ENCODE data around the gene FARP1. TPM values are rescaled to one million over a fixed set of nuclear protein-coding genes. Genes with fewer than 3 reads are reported as not detected.

The FARP1 gene
- total RNA-seq, 1 experiment from 2014 or later, result 2.6 TPM

GRCh38 chr13:98322091-98322718, 179.3 kb downstream of the FARP1 start:
- DNase-seq (ENCODE audit: extremely low read depth, low read depth), result no peak

DNA sequence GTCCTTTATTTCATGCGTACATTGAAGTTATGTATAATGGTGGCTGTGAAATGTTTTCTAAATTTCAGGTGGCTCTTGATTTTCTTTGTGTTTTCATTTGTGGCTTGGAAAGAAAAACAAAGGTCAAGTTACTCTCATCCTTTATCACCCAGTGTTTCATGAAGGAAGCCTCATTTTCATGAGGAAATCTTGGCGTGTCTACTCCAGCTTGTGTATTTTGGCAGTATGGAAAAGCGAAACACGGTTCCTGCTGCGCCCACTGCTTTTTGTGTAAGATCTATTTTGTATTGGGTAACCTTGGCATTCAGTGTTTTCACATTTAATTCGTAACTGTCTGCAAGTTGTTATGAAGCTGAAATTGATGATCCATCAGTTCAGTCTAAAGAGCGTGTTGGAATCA, 181.2 kb downstream of the FARP1 start:
- DNase-seq (ENCODE audit: extremely low read depth, low read depth), result no peak

DNA sequence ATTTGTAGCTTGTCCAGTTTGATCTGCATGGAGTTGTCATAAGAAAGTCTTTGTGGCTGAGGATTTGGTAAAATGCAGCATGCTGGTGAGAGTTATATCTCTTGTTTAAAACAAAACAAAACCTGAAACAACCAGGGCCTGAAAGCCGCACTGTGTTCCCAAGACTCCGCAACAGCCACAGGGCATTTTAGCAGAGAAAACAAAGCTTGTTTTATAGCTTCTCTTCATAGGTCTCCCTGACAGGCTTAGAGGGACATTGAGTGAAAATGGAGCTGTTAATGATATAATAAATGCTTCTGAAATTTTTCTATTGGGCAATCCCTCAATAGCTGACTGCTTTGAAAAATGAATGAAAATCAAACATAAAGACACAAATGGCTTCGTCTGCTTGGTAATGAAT, 182.8 kb downstream of the FARP1 start:
- no peak for DNase-seq (ENCODE audit: extremely low read depth, low read depth)

DNA sequence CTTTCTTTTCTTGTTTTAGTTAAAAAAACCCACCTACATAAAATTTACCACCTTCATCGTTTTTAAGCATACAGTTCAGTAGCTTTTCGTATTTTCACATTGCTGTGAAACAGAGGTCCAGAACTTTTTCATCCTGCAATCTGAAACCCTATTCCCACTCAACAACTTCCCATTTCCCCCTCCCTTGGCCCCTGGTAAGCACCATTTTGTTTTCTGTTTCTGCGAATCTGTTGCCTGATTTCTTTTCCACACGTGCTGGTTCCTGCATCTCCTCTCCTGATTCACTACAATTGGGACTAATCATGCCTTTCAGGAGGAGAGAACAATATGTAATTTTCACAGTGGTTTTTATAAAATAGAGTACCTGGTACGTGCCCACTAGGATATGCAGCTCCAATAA, 183.4 kb downstream of the FARP1 start:
- DNase-seq (ENCODE audit: extremely low read depth, low read depth), result no peak

DNA sequence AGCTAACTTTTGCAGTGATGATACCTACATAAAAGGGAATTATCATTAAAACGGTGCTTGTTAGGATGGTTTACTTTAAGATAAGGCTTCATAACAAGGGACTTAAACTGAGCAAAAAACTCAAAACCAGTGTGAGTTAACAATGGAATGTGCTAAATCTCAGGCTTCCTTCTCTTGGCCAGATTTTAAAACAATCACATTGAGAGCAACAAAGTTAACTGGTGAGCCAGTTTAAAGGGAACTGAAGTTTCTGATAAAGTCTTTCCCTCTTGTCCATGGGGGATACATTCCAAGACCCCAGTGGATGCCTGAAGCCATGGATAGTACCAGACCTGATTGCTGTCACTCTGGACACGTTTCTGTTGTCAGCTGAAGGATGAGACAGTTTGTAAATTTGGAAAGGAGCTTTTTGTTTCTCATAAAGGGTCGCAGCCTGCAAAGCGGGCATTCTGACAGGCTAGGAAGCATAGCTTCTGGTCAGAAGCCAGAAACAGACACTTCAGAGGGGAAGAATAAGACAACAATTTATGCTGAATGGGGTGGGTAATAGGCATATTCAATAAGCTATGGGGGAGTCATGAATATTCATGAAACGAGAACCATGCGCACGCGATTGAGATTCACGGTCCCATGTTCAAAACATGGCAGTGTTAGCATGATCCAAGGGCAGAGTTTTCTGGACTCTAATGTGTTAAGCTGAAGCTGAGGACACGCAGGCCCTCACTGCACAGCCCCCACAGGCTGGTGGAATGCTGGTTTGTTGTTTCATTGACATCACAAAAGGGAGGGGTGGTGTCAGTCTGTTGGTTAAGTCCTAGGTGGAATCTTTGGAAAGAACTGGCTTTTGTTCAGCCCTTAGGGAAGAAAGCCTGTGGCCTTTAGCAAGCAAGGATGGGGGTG, 184.7 kb downstream of the FARP1 start:
- DNase-seq (ENCODE audit: extremely low read depth, low read depth), result no peak

- no peak for DNase-seq (ENCODE audit: extremely low read depth, low read depth)
Observed at GRCh38 chr13:98328511-98328910, 185.6 kb downstream of the FARP1 start.

DNA sequence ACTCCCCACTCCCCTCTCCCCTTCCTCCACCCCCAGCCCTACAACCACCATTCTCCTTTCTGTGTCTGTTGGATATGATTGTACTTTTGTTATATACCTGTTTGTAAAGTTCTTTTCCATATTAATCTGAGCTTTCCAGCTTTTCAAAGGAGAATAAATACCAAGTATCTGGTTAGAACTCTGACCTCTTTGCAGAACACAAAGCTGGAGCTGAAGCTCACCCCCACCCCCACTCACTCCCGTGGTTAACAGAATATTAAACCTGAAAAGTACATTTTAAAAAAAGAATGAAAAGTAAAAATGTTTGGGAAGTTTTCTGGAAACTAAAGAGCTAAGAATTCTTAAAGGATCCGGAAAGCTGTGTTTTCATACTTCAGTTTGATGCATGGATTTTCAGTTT, 189.3 kb downstream of the FARP1 start:
- DNase-seq (ENCODE audit: extremely low read depth, low read depth), result no peak

GRCh38 chr13:98332691-98333090, 189.8 kb downstream of the FARP1 start:
- DNase-seq (ENCODE audit: extremely low read depth, low read depth), result no peak

- DNase-seq (ENCODE audit: extremely low read depth, low read depth), result no peak
Observed at GRCh38 chr13:98333486-98333885, 190.6 kb downstream of the FARP1 start.

DNA sequence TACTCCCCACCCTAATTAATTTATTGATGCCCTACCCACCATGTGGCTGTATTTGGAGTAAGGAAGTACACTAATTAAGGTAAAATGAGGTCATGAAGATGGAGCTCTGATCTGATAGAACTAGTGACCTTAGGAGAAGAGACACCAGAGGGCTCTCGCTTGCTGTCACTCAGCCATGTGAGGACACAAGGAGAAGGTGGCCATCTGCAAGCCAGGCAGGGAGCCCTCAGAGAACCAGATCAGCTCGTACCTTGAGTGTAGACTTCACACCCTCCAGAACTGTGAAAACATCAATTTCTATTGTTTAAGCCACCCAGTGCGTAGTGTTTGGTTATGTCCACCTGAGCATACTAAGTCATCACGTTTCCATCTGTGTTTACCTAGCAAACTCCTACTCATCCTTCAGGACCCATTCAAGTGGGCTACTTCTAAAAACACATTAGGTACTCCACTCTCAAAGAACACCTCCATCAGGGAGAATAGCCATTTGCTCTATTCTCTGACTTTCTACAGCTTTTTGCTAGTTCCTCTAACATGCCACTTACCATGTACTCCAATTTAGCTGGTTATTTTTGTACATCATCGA, 191.8 kb downstream of the FARP1 start:
- DNase-seq (ENCODE audit: extremely low read depth, low read depth), result no peak

DNA sequence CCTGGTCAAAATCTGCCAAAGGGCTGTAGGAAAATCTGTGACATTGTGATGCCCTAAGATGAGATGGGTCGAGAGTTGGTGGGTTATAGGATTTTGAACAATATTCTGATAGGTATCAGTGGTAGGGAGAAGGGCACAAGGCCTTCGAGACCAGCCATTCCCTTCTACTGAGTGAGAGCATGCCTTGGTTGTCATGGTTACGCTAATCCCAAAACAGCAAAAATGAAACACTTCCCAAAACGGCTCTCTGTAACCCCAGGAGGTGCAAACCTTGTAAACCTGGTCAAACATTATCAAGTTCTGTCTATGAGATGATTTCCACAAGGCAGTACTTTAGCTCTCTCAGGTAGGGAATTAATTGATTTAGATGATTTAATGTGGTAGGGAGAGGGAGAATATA, 192.8 kb downstream of the FARP1 start:
- DNase-seq (ENCODE audit: extremely low read depth, low read depth), result no peak

- no peak for DNase-seq (ENCODE audit: extremely low read depth, low read depth)
Observed at GRCh38 chr13:98338310-98338709, 195.4 kb downstream of the FARP1 start.

DNA sequence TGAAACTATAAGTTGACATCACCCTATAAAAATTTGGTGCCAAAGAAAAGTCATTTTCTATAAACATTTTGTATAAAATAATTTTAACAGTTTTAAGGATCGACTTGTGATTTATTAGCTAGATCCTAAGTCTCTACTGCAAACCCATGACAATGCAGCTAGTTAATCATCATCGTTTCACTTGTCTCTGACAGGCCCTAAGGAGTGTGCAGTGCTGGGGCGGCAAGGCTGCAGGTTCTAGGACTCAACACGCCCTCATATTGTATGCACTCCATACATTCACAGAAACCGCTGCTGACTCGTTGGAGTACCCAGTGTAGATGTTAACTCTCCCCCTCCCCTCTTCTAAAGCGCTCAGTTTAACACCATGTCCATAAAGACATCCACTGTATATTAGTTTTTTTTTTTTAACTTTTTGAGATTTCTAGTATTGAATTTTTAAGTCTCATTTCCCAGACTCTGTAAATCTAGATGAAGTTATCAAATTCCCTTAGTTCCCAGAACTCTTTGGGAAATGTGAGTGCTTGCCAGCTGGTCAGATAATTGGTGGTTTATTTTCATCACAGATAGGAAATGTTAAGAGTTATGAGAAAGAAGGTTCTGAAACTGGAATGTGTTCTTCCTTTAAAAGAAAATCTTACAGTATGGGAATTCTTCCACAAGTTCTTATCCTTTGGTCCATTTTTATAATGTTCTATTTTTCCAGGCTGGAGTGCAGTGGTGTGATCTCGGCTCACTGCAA, 197.0 kb downstream of the FARP1 start:
- DNase-seq (ENCODE audit: extremely low read depth, low read depth), result no peak

DNA sequence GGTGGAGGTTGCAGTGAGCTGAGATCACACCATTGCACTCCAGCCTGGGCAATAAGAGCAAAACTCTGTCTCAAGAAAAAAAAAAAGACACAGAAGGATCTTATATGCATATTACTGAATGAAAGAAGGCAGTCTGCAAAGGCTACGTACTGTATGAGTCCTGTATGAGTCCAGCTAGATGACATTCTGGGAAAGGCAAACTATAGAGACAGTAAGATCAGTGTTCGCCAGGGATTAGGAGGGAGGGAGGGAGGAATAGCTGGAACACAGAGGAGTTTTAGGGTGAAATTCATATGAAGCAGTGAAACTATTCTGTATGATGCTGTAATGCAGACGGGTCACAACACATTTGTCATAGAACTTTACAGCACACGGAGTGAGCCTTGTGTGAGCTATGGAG, 200.1 kb downstream of the FARP1 start:
- DNase-seq (ENCODE audit: extremely low read depth, low read depth), result no peak

GRCh38 chr13:98343461-98343860, 200.6 kb downstream of the FARP1 start:
- no peak for DNase-seq (ENCODE audit: extremely low read depth, low read depth)

DNA sequence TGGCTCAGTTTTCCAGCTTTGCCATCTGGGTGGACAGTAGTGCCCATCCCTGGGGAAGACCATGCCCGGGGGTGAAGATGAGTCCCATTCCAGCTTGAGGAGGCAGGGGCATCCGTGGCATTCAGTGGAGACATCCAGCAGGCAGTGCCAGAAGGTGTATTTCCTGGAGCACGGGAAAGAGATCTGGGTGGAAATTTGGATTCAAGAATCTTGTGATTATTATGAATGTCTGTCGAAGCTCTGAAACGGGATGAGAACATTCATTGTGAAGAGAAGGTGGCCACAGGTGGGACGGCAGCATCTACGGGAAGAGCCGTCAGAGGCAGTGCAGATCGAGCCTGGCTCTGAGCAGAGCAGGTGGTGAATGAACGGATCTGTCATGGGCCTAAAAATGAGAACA, 201.5 kb downstream of the FARP1 start:
- DNase-seq (ENCODE audit: extremely low read depth, low read depth), result no peak

- no peak for DNase-seq (ENCODE audit: extremely low read depth, low read depth)
Observed at GRCh38 chr13:98345107-98345935, 202.4 kb downstream of the FARP1 start.

GRCh38 chr13:98346904-98347636, 204.2 kb downstream of the FARP1 start:
- DNase-seq (ENCODE audit: extremely low read depth, low read depth), result no peak

GRCh38 chr13:98347756-98348155, 204.9 kb downstream of the FARP1 start:
- DNase-seq (ENCODE audit: extremely low read depth, low read depth), result no peak
